ENCODE data around the gene ANKRD6. TPM values are rescaled to one million over a fixed set of nuclear protein-coding genes. Genes with fewer than 3 reads are reported as not detected.

ANKRD6 gene
- total RNA-seq, 1 experiment from 2014 or later: 25.4 TPM

DNA sequence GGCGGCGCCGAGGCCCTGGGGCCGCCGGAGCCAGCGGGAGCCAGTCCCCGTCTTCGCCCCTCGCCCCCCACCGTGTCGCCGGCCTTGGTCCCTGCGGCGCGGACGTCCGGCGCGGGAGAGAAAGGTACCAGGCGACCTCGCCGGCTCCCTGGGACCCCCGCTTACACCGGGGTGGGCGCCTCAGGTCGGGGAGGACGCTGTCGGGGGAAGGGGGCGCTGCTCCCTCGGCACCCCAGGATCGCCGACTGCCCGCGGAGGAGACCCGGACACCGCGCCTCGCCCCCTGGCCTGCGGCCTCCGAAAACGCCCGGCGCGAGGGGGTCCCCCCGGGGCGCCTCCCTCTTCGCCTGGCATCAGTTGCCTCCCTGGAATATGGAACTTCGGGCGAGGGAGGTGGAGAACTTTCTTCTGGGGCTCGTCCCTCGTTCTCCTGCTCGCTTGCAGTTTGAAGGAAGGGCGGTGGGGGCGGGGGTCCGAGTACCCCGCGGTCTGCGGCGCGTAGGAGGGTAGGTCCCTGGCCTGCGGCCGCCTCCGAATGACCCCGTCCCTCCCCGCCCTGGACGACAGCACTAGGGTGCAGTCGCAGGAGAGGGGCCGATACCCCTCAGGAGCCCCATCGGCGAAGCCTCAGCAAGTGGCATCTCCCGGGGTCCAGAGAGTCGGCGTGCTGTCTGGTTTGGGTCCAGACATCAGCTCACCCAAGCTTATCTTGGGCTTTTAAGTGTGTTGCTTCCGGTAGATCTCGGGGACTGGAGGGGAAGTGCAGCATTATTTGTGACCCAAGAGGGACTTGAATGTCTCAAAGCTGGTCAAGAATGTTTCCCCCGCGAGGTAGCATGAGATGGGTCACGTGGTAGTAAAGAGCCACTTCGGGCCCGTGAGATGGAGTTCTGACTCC lies 549 bp downstream of the ANKRD6 start:
- peak overlapping the region; percentile 81 for H3K27ac ChIP-seq (ENCODE audit: low read depth, low read length, poor library complexity, severe bottlenecking)
- CTCF ChIA-PET: interaction anchor here (0.6 to 1.3 kb wide), 4 partner anchors 20 to 232 kb away, joined by 3 to 7 read pairs (median 4); no protein-coding TSS in a partner anchor
- peak; percentile 58 for DNase-seq (ENCODE audit: low spot score)

DNA sequence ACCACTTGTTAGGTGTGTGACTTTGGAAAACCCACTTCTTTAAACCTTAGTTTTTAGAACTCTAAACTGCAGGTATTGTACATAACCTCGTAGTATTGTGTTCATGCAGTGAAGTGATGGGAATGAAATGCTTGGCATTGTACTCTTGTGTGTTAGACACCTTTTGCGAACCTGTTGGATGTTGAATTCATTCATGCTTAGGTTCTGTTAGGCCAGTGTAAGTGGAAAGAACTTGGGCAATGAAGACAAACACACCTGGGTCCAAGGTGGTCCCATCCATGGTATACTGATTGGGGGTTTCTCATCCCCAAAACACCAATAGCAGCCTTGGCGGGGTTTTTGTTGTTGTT lies 1.2 kb downstream of the ANKRD6 start:
- no peak for DNase-seq (ENCODE audit: low spot score)
- BruUV-seq (replicated peaks): no TSS peak
- CTCF ChIA-PET: interaction anchor here (0.6 kb wide), 1 partner anchor 232 kb away, joined by 4 read pairs; no protein-coding TSS in a partner anchor
- Histone ChIP-seq H3K4me3 (ENCODE audit: low read depth, low read length, poor library complexity, severe bottlenecking) (peak overlapping the region; percentile 83), H3K27ac (ENCODE audit: low read depth, low read length, poor library complexity, severe bottlenecking) (peak overlapping the region; percentile 95), H3K27me3 (replicated peaks; ENCODE audit: insufficient read depth, low read depth, low read length, poor library complexity) (no peaks in the 10 kb centered on the region), H3K36me3 (ENCODE audit: insufficient read depth, low read length, poor library complexity, severe bottlenecking) (no peaks in the 10 kb centered on the region), H3K9me3 (ENCODE audit: low read depth, low read length, poor library complexity, severe bottlenecking) (no peaks in the 10 kb centered on the region), H3K4me1 (ENCODE audit: insufficient read depth, low read length, poor library complexity, severe bottlenecking) (peaks cover 68% of the 10 kb centered on the region)
- POLR2A ChIA-PET (ENCODE audit: low non-redundant PET): no interaction called here
- intact Hi-C loops (cut with micrococcal nuclease; ENCODE audit: unreplicated experiment): loop anchor here (5.0 to 10.0 kb wide), 2 partner anchors 452 to 1041 kb away; no protein-coding TSS in a partner anchor
- TF ChIP-seq, protein P1, sequence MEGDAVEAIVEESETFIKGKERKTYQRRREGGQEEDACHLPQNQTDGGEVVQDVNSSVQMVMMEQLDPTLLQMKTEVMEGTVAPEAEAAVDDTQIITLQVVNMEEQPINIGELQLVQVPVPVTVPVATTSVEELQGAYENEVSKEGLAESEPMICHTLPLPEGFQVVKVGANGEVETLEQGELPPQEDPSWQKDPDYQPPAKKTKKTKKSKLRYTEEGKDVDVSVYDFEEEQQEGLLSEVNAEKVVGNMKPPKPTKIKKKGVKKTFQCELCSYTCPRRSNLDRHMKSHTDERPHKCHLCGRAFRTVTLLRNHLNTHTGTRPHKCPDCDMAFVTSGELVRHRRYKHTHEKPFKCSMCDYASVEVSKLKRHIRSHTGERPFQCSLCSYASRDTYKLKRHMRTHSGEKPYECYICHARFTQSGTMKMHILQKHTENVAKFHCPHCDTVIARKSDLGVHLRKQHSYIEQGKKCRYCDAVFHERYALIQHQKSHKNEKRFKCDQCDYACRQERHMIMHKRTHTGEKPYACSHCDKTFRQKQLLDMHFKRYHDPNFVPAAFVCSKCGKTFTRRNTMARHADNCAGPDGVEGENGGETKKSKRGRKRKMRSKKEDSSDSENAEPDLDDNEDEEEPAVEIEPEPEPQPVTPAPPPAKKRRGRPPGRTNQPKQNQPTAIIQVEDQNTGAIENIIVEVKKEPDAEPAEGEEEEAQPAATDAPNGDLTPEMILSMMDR (conservative IDR thresholded peaks at IDR 0.05; ENCODE audit: low read depth, low read length): no peak
- no peak for TF ChIP-seq EZH2 (IDR thresholded peaks at IDR 0.05; ENCODE audit: borderline replicate concordance, low read depth, low read length, poor library complexity, severe bottlenecking)

More for the DNA sequence above, 549 bp downstream of the ANKRD6 start:
- Histone ChIP-seq H3K36me3 (ENCODE audit: insufficient read depth, low read length, poor library complexity, severe bottlenecking) (no peaks in the 10 kb centered on the region), H3K4me3 (ENCODE audit: low read depth, low read length, poor library complexity, severe bottlenecking) (peak overlapping the region; percentile 83), H3K9me3 (ENCODE audit: low read depth, low read length, poor library complexity, severe bottlenecking) (no peaks in the 10 kb centered on the region), H3K4me1 (ENCODE audit: insufficient read depth, low read length, poor library complexity, severe bottlenecking) (peaks cover 61% of the 10 kb centered on the region), H3K27me3 (replicated peaks; ENCODE audit: insufficient read depth, low read depth, low read length, poor library complexity) (no peaks in the 10 kb centered on the region)
- TF ChIP-seq, protein P1 (conservative IDR thresholded peaks at IDR 0.05; ENCODE audit: low read depth, low read length): no peak
- no peak for TF ChIP-seq EZH2 (IDR thresholded peaks at IDR 0.05; ENCODE audit: borderline replicate concordance, low read depth, low read length, poor library complexity, severe bottlenecking)
- POLR2A ChIA-PET (ENCODE audit: low non-redundant PET): no interaction called here
- BruUV-seq (replicated peaks): no TSS peak
- intact Hi-C loops (cut with micrococcal nuclease; ENCODE audit: unreplicated experiment): loop anchor here (1.0 to 10.0 kb wide), 4 partner anchors 177 to 1041 kb away; partner anchors contain the start of gene LYRM2

DNA sequence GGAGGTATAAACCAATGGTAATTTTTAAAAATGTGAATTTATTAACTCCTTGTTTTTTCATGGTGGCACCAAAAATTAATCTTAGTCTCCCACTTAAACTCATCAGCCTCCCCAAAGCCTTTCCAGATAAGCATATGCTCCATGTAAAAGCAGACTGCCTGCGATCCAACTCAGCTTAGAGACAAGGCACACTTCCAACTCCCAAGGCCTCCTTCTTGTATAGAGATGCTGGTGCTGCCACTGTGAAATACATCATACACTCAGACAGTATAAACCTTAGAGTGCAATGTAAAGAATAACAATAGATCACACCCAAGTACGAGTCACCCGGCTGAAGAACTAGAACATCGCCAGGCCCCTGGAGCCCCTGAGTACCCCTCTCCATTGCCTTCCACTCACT lies 2.0 kb downstream of the ANKRD6 start:
- Histone ChIP-seq H3K36me3 (ENCODE audit: insufficient read depth, low read length, poor library complexity, severe bottlenecking) (no peaks in the 10 kb centered on the region), H3K4me3 (ENCODE audit: low read depth, low read length, poor library complexity, severe bottlenecking) (peak overlapping the region; percentile 83), H3K27ac (ENCODE audit: low read depth, low read length, poor library complexity, severe bottlenecking) (peak overlapping the region; percentile 95), H3K4me1 (ENCODE audit: insufficient read depth, low read length, poor library complexity, severe bottlenecking) (peaks cover 70% of the 10 kb centered on the region), H3K27me3 (replicated peaks; ENCODE audit: insufficient read depth, low read depth, low read length, poor library complexity) (no peaks in the 10 kb centered on the region), H3K9me3 (ENCODE audit: low read depth, low read length, poor library complexity, severe bottlenecking) (no peaks in the 10 kb centered on the region)
- intact Hi-C loops (cut with micrococcal nuclease; ENCODE audit: unreplicated experiment): loop anchor here (5.0 to 10.0 kb wide), 3 partner anchors 162 to 1040 kb away; no protein-coding TSS in a partner anchor
- TSS peak; percentile 23 for BruUV-seq (replicated peaks)
- ChIA-PET POLR2A (ENCODE audit: low non-redundant PET) (no interaction called here), CTCF (no interaction called here)
- TF ChIP-seq, protein P1 (conservative IDR thresholded peaks at IDR 0.05; ENCODE audit: low read depth, low read length): no peak
- TF ChIP-seq EZH2 (IDR thresholded peaks at IDR 0.05; ENCODE audit: borderline replicate concordance, low read depth, low read length, poor library complexity, severe bottlenecking): no peak
- DNase-seq (ENCODE audit: low spot score): peak; percentile 44

Measured in A673 (cell line).